H9 (cell line): Measurements from ENCODE around the gene CPXM1. TPM values are rescaled to one million over a fixed set of nuclear protein-coding genes. Genes with fewer than 3 reads are reported as not detected.

Source experiments
- DNase-seq: peaks from one replicate; pipeline ENCODE4 v3.0.0-alpha.2; 2017
- H2AFZ ChIP-seq: one replicate; pipeline ENCODE4 v1.6.1; 2013; ENCODE audit warnings: mild to moderate bottlenecking, low read length, control low read depth, moderate library complexity
- H2AK5ac ChIP-seq: 2 replicates; pipeline ENCODE4 v1.6.1; 2013; ENCODE audit warnings: low read length, control low read depth, mixed read lengths; ENCODE audit not compliant: insufficient read length
- H2BK120ac ChIP-seq: one replicate; pipeline ENCODE4 v1.6.1; 2013; ENCODE audit warnings: low read depth, mild to moderate bottlenecking, low read length, control low read depth, inconsistent platforms; ENCODE audit not compliant: poor library complexity, severe bottlenecking
- H2BK12ac ChIP-seq: 2 replicates; pipeline ENCODE4 v1.6.1; 2013; ENCODE audit warnings: low read length, control low read depth, mixed read lengths, low read depth; ENCODE audit not compliant: insufficient read length
- H2BK15ac ChIP-seq: 2 replicates; pipeline ENCODE4 v1.6.1; 2013; ENCODE audit warnings: low read depth, low read length, control low read depth
- H2BK20ac ChIP-seq: one replicate; pipeline ENCODE4 v1.6.1; 2013; ENCODE audit warnings: low read depth, mild to moderate bottlenecking, low read length, control low read depth, inconsistent platforms; ENCODE audit not compliant: poor library complexity, severe bottlenecking
- H2BK5ac ChIP-seq: 2 replicates; pipeline ENCODE4 v1.6.1; 2013; ENCODE audit warnings: low read length, control low read depth, mixed read lengths; ENCODE audit not compliant: insufficient read length
- H3K14ac ChIP-seq: 2 replicates; pipeline ENCODE4 v1.6.1; 2013; ENCODE audit warnings: low read length, control low read depth; ENCODE audit not compliant: insufficient read depth
- H3K18ac ChIP-seq: 2 replicates; pipeline ENCODE4 v1.6.1; 2013; ENCODE audit warnings: low read depth, mild to moderate bottlenecking, mixed read lengths, low read length, control low read depth; ENCODE audit not compliant: insufficient read length
- H3K23ac ChIP-seq: 2 replicates; pipeline ENCODE4 v1.6.1; 2013; ENCODE audit warnings: low read length, control low read depth, mixed read lengths, low read depth; ENCODE audit not compliant: insufficient read length
- H3K23me2 ChIP-seq: 2 replicates; pipeline ENCODE4 v1.6.1; 2013; ENCODE audit warnings: low read depth, mild to moderate bottlenecking, mixed read lengths, low read length, control low read depth; ENCODE audit not compliant: insufficient read length, poor library complexity, severe bottlenecking
- H3K27ac ChIP-seq: 2 replicates; pipeline ENCODE4 v1.5.1; 2013; ENCODE audit warnings: low read length, control low read depth, mixed read lengths, low read depth; ENCODE audit not compliant: insufficient read length
- H3K27me3 ChIP-seq: 2 replicates; pipeline ENCODE4 v1.6.1; 2013; ENCODE audit warnings: low read length, control low read depth, inconsistent platforms; ENCODE audit not compliant: insufficient read depth
- H3K4ac ChIP-seq: 2 replicates; pipeline ENCODE4 v1.6.1; 2013; ENCODE audit warnings: low read depth, mild to moderate bottlenecking, control low read depth, inconsistent platforms, low read length, moderate library complexity
- H3K4me1 ChIP-seq: 2 replicates; pipeline ENCODE4 v1.6.1; 2013; ENCODE audit warnings: low read length, control low read depth, inconsistent platforms; ENCODE audit not compliant: insufficient read depth
- H3K4me2 ChIP-seq: 2 replicates; pipeline ENCODE4 v1.6.1; 2013; ENCODE audit warnings: low read length, control low read depth, mixed read lengths; ENCODE audit not compliant: insufficient read length, insufficient read depth
- H3K56ac ChIP-seq: 2 replicates; pipeline ENCODE4 v1.6.1; 2013; ENCODE audit warnings: low read depth, mild to moderate bottlenecking, mixed read lengths, low read length, control low read depth; ENCODE audit not compliant: insufficient read length
- H3K79me1 ChIP-seq: 2 replicates; pipeline ENCODE4 v1.6.1; 2013; ENCODE audit warnings: low read depth, mild to moderate bottlenecking, moderate library complexity, low read length, control low read depth, inconsistent platforms; ENCODE audit not compliant: insufficient read depth, poor library complexity, severe bottlenecking
- H3K79me2 ChIP-seq: 2 replicates; pipeline ENCODE4 v1.6.1; 2013; ENCODE audit warnings: low read length, control low read depth, inconsistent platforms; ENCODE audit not compliant: insufficient read depth
- H3K9ac ChIP-seq: 2 replicates; pipeline ENCODE4 v1.6.1; 2013; ENCODE audit warnings: low read length, control low read depth, mixed read lengths; ENCODE audit not compliant: insufficient read length; ENCODE audit errors: extremely low read depth
- H3K9me3 ChIP-seq: one replicate; pipeline ENCODE4 v1.6.1; 2013; ENCODE audit warnings: low read depth, low read length, inconsistent platforms; ENCODE audit not compliant: control insufficient read depth
- H3T11ph ChIP-seq: one replicate; pipeline ENCODE4 v1.6.1; 2013; ENCODE audit warnings: mild to moderate bottlenecking, low read length, control low read depth, inconsistent platforms
- H4K20me1 ChIP-seq: one replicate; pipeline ENCODE4 v1.6.1; 2013; ENCODE audit not compliant: control insufficient read depth, insufficient read length, insufficient read depth
- H4K5ac ChIP-seq: 2 replicates; pipeline ENCODE4 v1.6.1; 2013; ENCODE audit warnings: low read depth, mild to moderate bottlenecking, mixed read lengths, low read length, control low read depth; ENCODE audit not compliant: insufficient read length
- H4K8ac ChIP-seq: replicated peaks from 2 replicates; pipeline ENCODE4 v1.6.1; 2013; ENCODE audit warnings: low read length, control low read depth, mixed read lengths, low read depth; ENCODE audit not compliant: insufficient read length
- H4K91ac ChIP-seq: 2 replicates; pipeline ENCODE4 v1.6.1; 2013; ENCODE audit warnings: low read depth, mild to moderate bottlenecking, moderate library complexity, mixed read lengths, low read length, control low read depth; ENCODE audit not compliant: insufficient read length
- H3K27ac Mint-ChIP-seq, 3 experiments: 2 replicates in 2 of 3; 3 replicates in 1 of 3; pipeline ENCODE4 v1.8.0; 2020 to 2021; ENCODE audit warnings: mixed read lengths in 3 of 3, mild to moderate bottlenecking in 1 of 3, moderate library complexity in 1 of 3
- H3K27me3 Mint-ChIP-seq: 2 replicates; pipeline ENCODE4 v1.8.0; 2021; ENCODE audit warnings: low read depth, mild to moderate bottlenecking, moderate library complexity, mixed read lengths
- H3K36me3 Mint-ChIP-seq, 3 experiments: 2 replicates in 2 of 3; 3 replicates in 1 of 3; pipeline ENCODE4 v1.8.0; 2020 to 2021; ENCODE audit warnings: low read depth in 3 of 3, mixed read lengths in 3 of 3; ENCODE audit not compliant: insufficient read depth in 1 of 3
- H3K4me1 Mint-ChIP-seq, 2 experiments: 2 replicates each; pipeline ENCODE4 v1.8.0; 2020; ENCODE audit warnings: mixed read lengths in 2 of 2
- H3K4me3 Mint-ChIP-seq, 2 experiments: 2 replicates in 1 of 2; 3 replicates in 1 of 2; pipeline ENCODE4 v1.8.0; 2020 to 2021; ENCODE audit warnings: mild to moderate bottlenecking in 2 of 2, mixed read lengths in 2 of 2, moderate library complexity in 1 of 2
- H3K9me3 Mint-ChIP-seq, 2 experiments: 2 replicates in 1 of 2; 3 replicates in 1 of 2; pipeline ENCODE4 v1.8.0; 2020; ENCODE audit warnings: mild to moderate bottlenecking in 2 of 2, mixed read lengths in 2 of 2, moderate library complexity in 1 of 2
- WGBS: extraction: QIAGEN DNeasy Blood & Tissue Kit; methylation state at CpG from one replicate; pipeline ENCODE4 v1.1.7; 2013; ENCODE audit warnings: missing lambda C conversion rate, low lambda C conversion rate, mixed read lengths; ENCODE audit not compliant: insufficient read length; ENCODE audit errors: extremely low coverage; 5-methylcytosine and 5-hydroxymethylcytosine counted together
- total RNA-seq: library from RNA; stranded (reverse); gene quantifications from 2 replicates; pipeline ENCODE4 v1.2.1, GENCODE V29; 2021
- TF ChIP-seq, protein P1 (sequence below): fragments of 200-600 bp; sonication (generic); conservative IDR thresholded peaks from 3 replicates; pipeline ENCODE4 v1.8.0; 2021; ENCODE audit warnings: antibody characterized with exemption, mild to moderate bottlenecking

CPXM1 gene
- total RNA-seq, 1 experiment from 2014 or later, result 69.0 TPM

DNA sequence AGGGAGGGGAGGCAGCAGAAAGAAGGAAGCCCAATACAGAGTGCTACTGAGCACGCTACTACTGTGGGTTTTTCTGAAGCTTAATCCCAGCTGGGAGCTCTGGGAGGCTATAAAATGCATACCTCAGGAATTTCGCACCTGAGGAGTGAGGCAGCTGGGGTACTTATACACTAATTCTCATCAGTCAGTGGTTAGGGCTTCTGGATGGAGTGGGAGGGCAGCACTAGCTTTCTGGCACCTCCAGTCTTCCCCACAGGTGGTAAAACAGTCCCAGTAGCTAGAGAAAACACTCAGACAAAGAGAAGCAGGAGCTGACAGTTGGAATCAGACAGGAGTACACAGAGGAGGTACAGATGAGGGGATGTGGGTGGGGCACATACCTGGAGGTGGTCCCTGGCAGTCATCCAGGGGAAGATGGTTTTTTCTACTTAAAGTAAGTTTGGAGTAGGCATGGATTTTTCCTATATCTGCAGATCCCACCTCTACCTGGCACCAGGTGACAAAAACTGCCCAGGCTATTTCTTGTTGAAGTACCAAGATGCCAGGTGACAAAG, 37.8 kb downstream of the CPXM1 start:
- Histone ChIP-seq H3K4me2 (no peak overlapping the region), H3K27ac (no peak overlapping the region), H3K4ac (no peak overlapping the region), H2AFZ (no peak overlapping the region), H3K4me1 (no peaks in the 10 kb centered on the region), H2BK20ac (no peak overlapping the region), H2BK120ac (no peak overlapping the region), H3K18ac (no peak overlapping the region), H3K9me3 (no peaks in the 10 kb centered on the region), H3K27me3 (0 out of 2 replicates have a peak, but pooled peaks cover 3% of the 10 kb centered on the region), H4K91ac (no peak overlapping the region), H3K56ac (no peak overlapping the region), H2BK15ac (no peak overlapping the region), H3K23me2 (no peaks in the 10 kb centered on the region), H2BK12ac (no peak overlapping the region), H3K79me2 (no peaks in the 10 kb centered on the region), H4K8ac (no peak overlapping the region), H2AK5ac (no peak overlapping the region), H3K23ac (no peak overlapping the region), H2BK5ac (no peak overlapping the region), H4K5ac (no peak overlapping the region), H3K14ac (no peak overlapping the region), H3T11ph (no peak overlapping the region), H4K20me1 (no peaks in the 10 kb centered on the region), H3K9ac (no peak overlapping the region), H3K79me1 (no peaks in the 10 kb centered on the region)
- Mint-ChIP-seq H3K4me1 (peaks cover 19 to 31% of the 10 kb centered on the region in 2 experiments), H3K36me3 (no peaks in the 10 kb centered on the region), H3K27ac (no peak overlapping the region), H3K9me3 (no peaks in the 10 kb centered on the region), H3K27me3 (peaks cover 22% of the 10 kb centered on the region), H3K4me3 (no peak overlapping the region)
- TF ChIP-seq, protein P1, sequence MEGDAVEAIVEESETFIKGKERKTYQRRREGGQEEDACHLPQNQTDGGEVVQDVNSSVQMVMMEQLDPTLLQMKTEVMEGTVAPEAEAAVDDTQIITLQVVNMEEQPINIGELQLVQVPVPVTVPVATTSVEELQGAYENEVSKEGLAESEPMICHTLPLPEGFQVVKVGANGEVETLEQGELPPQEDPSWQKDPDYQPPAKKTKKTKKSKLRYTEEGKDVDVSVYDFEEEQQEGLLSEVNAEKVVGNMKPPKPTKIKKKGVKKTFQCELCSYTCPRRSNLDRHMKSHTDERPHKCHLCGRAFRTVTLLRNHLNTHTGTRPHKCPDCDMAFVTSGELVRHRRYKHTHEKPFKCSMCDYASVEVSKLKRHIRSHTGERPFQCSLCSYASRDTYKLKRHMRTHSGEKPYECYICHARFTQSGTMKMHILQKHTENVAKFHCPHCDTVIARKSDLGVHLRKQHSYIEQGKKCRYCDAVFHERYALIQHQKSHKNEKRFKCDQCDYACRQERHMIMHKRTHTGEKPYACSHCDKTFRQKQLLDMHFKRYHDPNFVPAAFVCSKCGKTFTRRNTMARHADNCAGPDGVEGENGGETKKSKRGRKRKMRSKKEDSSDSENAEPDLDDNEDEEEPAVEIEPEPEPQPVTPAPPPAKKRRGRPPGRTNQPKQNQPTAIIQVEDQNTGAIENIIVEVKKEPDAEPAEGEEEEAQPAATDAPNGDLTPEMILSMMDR, result no peak
- WGBS, result no CpG with 5 or more reads among the region's 2 CpGs
- no peak for DNase-seq
